Measurements from ENCODE around the gene SLFN14. TPM values are rescaled to one million over a fixed set of nuclear protein-coding genes. Genes with fewer than 3 reads are reported as not detected.

Gene SLFN14
- total RNA-seq, 1 experiment from 2014 or later, result not detected

DNA sequence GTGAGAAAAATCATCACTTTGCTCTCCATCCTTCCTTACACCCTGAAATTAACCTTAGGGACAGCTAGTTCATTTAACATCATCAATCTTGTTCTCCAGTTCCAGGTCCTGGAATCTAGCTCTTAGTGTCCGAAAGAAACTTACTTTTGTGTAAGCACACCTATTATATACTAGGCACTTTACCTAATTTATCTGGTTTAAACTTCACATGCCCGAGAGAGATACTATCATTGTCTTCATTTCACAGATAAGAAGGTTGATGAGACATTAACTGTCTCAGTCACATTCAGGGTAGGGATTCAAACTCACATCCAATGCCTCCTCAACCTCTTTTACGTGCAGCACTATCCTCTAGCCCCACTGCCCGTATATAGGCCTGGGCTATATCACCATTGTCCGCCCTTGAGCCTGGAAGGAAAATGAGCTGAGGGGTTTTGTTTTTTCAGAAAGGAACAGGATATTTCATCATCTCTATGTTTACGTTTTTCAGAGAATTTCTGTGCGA, 26.0 kb upstream of the SLFN14 start:
- Histone ChIP-seq H2BK15ac (ENCODE audit: low read depth, low read length) (no peak overlapping the region), H3K4me1 (ENCODE audit: insufficient read depth, low read length) (no peaks in the 10 kb centered on the region; the same call in 1 of the 2 replicates), H3K14ac (ENCODE audit: insufficient read depth, low read length) (peak overlapping the region; percentile 70; the same call in 1 of the 2 replicates), H3K4ac (ENCODE audit: low read depth, low read length) (no peak overlapping the region; the same call in 1 of the 2 replicates), H3K9me3 (ENCODE audit: control insufficient read depth, low read depth, low read length) (no peaks in the 10 kb centered on the region), H4K20me1 (ENCODE audit: control insufficient read depth, insufficient read depth, insufficient read length) (no peaks in the 10 kb centered on the region), H4K91ac (ENCODE audit: insufficient read length, low read depth, low read length) (no peak overlapping the region), H4K5ac (ENCODE audit: insufficient read length, low read depth, low read length) (peak overlapping the region; percentile 98), H2AK5ac (ENCODE audit: insufficient read length, low read length) (no peak overlapping the region), H2BK20ac (ENCODE audit: low read depth, low read length, poor library complexity, severe bottlenecking) (no peak overlapping the region), H3K23ac (ENCODE audit: insufficient read length, low read depth, low read length) (no peak overlapping the region), H3K56ac (ENCODE audit: insufficient read length, low read depth, low read length) (no peak overlapping the region), H2AFZ (ENCODE audit: low read length) (no peak overlapping the region), H3K23me2 (ENCODE audit: insufficient read length, low read depth, low read length, poor library complexity, severe bottlenecking) (no peaks in the 10 kb centered on the region), H3K18ac (ENCODE audit: insufficient read length, low read depth, low read length) (peak overlapping the region; percentile 56), H3K79me2 (ENCODE audit: insufficient read depth, low read length) (peaks cover 8% of the 10 kb centered on the region; the same call in 1 of the 2 replicates), H3T11ph (ENCODE audit: low read length) (peak overlapping the region; percentile 72), H3K9ac (ENCODE audit: extremely low read depth, insufficient read length, low read length) (peak overlapping the region; percentile 77), H3K27ac (ENCODE audit: insufficient read length, low read depth, low read length) (peak overlapping the region; percentile 56), H4K8ac (replicated peaks; ENCODE audit: insufficient read length, low read depth, low read length) (peak overlapping the region; percentile 98), H2BK120ac (ENCODE audit: low read depth, low read length, poor library complexity, severe bottlenecking) (no peak overlapping the region), H2BK12ac (ENCODE audit: insufficient read length, low read depth, low read length) (no peak overlapping the region), H3K4me2 (ENCODE audit: insufficient read depth, insufficient read length, low read length) (peak overlapping the region; percentile 79), H2BK5ac (ENCODE audit: insufficient read length, low read length) (no peak overlapping the region), H3K79me1 (ENCODE audit: insufficient read depth, low read depth, low read length, poor library complexity, severe bottlenecking) (peaks cover 7% of the 10 kb centered on the region), H3K27me3 (ENCODE audit: insufficient read depth, low read length) (no peaks in the 10 kb centered on the region)
- H3K27ac Mint-ChIP-seq, result peak overlapping the region; percentile 99
- peaks cover 20% of the 10 kb centered on the region in 2 experiments for H3K4me1 Mint-ChIP-seq
- WGBS (ENCODE audit: extremely low coverage, insufficient read length, low lambda C conversion rate), result no CpG with 5 or more reads among the region's 7 CpGs
- H3K36me3 Mint-ChIP-seq (ENCODE audit: insufficient read depth in 1 of 3, low read depth in 3 of 3), result no peaks in the 10 kb centered on the region
- H3K27me3 Mint-ChIP-seq (ENCODE audit: low read depth), result peaks cover 8% of the 10 kb centered on the region
- peak overlapping the region; percentile 94 to 99 for H3K4me3 Mint-ChIP-seq
- TF ChIP-seq, protein P1, sequence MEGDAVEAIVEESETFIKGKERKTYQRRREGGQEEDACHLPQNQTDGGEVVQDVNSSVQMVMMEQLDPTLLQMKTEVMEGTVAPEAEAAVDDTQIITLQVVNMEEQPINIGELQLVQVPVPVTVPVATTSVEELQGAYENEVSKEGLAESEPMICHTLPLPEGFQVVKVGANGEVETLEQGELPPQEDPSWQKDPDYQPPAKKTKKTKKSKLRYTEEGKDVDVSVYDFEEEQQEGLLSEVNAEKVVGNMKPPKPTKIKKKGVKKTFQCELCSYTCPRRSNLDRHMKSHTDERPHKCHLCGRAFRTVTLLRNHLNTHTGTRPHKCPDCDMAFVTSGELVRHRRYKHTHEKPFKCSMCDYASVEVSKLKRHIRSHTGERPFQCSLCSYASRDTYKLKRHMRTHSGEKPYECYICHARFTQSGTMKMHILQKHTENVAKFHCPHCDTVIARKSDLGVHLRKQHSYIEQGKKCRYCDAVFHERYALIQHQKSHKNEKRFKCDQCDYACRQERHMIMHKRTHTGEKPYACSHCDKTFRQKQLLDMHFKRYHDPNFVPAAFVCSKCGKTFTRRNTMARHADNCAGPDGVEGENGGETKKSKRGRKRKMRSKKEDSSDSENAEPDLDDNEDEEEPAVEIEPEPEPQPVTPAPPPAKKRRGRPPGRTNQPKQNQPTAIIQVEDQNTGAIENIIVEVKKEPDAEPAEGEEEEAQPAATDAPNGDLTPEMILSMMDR (conservative IDR thresholded peaks at IDR 0.05), result no peak
- DNase-seq, result no peak
- H3K9me3 Mint-ChIP-seq, result no peaks in the 10 kb centered on the region

Data from H9 (cell line).